ENCODE data around the gene AGBL5.
A peak's percentile ranks its signal among the peaks of the same experiment; 100 is the strongest.

AGBL5 gene

DNA sequence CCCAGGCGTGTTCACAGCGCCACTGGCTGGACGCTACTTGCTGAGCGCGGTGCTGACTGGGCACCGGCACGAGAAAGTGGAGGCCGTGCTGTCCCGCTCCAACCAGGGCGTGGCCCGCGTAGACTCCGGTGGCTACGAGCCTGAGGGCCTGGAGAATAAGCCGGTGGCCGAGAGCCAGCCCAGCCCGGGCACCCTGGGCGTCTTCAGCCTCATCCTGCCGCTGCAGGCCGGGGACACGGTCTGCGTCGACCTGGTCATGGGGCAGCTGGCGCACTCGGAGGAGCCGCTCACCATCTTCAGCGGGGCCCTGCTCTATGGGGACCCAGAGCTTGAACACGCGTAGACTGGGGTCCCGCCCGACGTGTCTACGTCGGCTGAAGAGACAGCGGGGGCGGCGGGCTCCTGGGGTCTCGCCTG is 34.2 kb downstream of the AGBL5 start (continued):
- TF ChIP-seq, protein P1, sequence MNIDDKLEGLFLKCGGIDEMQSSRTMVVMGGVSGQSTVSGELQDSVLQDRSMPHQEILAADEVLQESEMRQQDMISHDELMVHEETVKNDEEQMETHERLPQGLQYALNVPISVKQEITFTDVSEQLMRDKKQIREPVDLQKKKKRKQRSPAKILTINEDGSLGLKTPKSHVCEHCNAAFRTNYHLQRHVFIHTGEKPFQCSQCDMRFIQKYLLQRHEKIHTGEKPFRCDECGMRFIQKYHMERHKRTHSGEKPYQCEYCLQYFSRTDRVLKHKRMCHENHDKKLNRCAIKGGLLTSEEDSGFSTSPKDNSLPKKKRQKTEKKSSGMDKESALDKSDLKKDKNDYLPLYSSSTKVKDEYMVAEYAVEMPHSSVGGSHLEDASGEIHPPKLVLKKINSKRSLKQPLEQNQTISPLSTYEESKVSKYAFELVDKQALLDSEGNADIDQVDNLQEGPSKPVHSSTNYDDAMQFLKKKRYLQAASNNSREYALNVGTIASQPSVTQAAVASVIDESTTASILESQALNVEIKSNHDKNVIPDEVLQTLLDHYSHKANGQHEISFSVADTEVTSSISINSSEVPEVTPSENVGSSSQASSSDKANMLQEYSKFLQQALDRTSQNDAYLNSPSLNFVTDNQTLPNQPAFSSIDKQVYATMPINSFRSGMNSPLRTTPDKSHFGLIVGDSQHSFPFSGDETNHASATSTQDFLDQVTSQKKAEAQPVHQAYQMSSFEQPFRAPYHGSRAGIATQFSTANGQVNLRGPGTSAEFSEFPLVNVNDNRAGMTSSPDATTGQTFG (tag by site-specific recombination; IDR thresholded peaks at IDR 0.05; ENCODE audit: borderline replicate concordance), result no peak
- no peak for TF ChIP-seq ZNF660 (tag by site-specific recombination; IDR thresholded peaks at IDR 0.05)
- no peak for TF ChIP-seq EGR2 (tag by site-specific recombination; IDR thresholded peaks at IDR 0.05; ENCODE audit: low read depth)
- TF ChIP-seq, protein P2, sequence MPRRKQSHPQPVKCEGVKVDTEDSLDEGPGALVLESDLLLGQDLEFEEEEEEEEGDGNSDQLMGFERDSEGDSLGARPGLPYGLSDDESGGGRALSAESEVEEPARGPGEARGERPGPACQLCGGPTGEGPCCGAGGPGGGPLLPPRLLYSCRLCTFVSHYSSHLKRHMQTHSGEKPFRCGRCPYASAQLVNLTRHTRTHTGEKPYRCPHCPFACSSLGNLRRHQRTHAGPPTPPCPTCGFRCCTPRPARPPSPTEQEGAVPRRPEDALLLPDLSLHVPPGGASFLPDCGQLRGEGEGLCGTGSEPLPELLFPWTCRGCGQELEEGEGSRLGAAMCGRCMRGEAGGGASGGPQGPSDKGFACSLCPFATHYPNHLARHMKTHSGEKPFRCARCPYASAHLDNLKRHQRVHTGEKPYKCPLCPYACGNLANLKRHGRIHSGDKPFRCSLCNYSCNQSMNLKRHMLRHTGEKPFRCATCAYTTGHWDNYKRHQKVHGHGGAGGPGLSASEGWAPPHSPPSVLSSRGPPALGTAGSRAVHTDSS (tag by site-specific recombination; IDR thresholded peaks at IDR 0.05), result no peak
- TF ChIP-seq ZSCAN16 (tag by site-specific recombination; IDR thresholded peaks at IDR 0.05), result no peak
- TF ChIP-seq KLF7 (tag by site-specific recombination; IDR thresholded peaks at IDR 0.05; ENCODE audit: borderline replicate concordance), result peak; percentile 74
- TF ChIP-seq, protein P3, sequence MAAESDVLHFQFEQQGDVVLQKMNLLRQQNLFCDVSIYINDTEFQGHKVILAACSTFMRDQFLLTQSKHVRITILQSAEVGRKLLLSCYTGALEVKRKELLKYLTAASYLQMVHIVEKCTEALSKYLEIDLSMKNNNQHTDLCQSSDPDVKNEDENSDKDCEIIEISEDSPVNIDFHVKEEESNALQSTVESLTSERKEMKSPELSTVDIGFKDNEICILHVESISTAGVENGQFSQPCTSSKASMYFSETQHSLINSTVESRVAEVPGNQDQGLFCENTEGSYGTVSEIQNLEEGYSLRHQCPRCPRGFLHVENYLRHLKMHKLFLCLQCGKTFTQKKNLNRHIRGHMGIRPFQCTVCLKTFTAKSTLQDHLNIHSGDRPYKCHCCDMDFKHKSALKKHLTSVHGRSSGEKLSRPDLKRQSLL (tag by site-specific recombination; IDR thresholded peaks at IDR 0.05), result no peak
- TF ChIP-seq, protein P4, sequence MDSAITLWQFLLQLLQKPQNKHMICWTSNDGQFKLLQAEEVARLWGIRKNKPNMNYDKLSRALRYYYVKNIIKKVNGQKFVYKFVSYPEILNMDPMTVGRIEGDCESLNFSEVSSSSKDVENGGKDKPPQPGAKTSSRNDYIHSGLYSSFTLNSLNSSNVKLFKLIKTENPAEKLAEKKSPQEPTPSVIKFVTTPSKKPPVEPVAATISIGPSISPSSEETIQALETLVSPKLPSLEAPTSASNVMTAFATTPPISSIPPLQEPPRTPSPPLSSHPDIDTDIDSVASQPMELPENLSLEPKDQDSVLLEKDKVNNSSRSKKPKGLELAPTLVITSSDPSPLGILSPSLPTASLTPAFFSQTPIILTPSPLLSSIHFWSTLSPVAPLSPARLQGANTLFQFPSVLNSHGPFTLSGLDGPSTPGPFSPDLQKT (IDR thresholded peaks at IDR 0.05; ENCODE audit: borderline replicate concordance, low read depth, low read length), result no peak

DNA sequence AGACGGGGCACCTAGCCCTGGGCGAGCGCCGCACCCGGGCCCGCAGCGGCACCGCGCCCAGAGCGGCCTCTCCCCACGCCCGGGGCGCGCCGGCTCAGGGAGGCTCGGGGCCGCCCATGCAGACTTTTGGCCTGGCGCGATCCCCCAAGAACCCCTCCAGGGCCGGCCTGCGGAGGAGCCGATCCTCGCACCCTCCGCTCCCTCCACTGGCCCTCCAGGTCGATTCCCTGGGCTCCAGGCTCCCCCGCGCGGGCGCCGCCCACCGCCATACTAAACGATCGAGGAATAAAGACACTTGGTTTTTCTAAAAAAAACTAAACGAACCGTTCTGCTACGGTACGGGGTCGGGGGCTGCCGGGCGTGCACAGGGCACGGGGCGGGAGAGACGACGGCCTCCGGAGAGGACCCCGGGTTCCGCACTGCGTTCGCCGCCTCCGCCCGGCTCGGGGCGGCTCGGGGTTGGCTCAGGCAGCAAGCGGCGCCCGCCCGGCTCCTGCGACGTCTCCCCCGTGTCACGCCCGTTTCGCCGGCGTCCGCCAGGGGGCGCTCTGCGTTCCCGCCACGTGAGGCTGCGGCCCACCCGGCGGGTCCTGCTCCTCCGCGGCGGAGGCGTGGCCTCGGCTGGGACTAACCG is 34.7 kb downstream of the AGBL5 start:
- CTCF ChIA-PET, result interaction anchor here (0.6 to 3.3 kb wide), 8 partner anchors 12 to 897 kb away, joined by 3 to 44 read pairs (median 4); no protein-coding TSS in a partner anchor
- H3K27ac ChIP-seq (ENCODE audit: extremely low read depth, low read depth, low read length), result peak overlapping the region; percentile 72
- peak overlapping the region; percentile 46 for H3K4me3 ChIP-seq (ENCODE audit: low read depth, low read length)
- no peaks in the 10 kb centered on the region for H3K9me3 ChIP-seq (ENCODE audit: control insufficient read depth, insufficient read depth, low read depth, low read length)
- POLR2A ChIA-PET, result interaction anchor here (0.8 to 2.8 kb wide), 4 partner anchors 10 to 124 kb away, joined by 3 to 11 read pairs (median 5); partner anchors contain the start of genes AGBL5 and OST4
- peaks cover 8% of the 10 kb centered on the region for H3K4me1 ChIP-seq (ENCODE audit: control insufficient read depth, insufficient read depth, low read length)
- peaks cover 0 to 7% of the 10 kb centered on the region in 2 experiments; a peak in 1 of 3 replicates for H3K36me3 ChIP-seq (ENCODE audit: control insufficient read depth in 2 of 2, insufficient read depth in 1 of 2, low read length in 2 of 2)
- peak; percentile 82 for TF ChIP-seq ZSCAN30 (tag by site-specific recombination; IDR thresholded peaks at IDR 0.05)
- no peak for TF ChIP-seq ZFP3 (tag by site-specific recombination; IDR thresholded peaks at IDR 0.05; ENCODE audit: low read depth)
- TF ChIP-seq SP2 (tag by site-specific recombination; IDR thresholded peaks at IDR 0.05), result 0 out of 2 replicates have a peak, but pooled peaks have one; percentile 12
- no peak for TF ChIP-seq ZNF639 (tag by site-specific recombination; IDR thresholded peaks at IDR 0.05)
- TF ChIP-seq ZNF146 (tag by site-specific recombination; IDR thresholded peaks at IDR 0.05), result no peak
- TF ChIP-seq ZNF132 (tag by site-specific recombination; IDR thresholded peaks at IDR 0.05; ENCODE audit: borderline replicate concordance), result no peak
- peak; percentile 64; the same call in 1 of the 2 replicates for TF ChIP-seq ZNF398 (tag by site-specific recombination; IDR thresholded peaks at IDR 0.05)
- no peak for TF ChIP-seq ZNF843 (tag by site-specific recombination; IDR thresholded peaks at IDR 0.05)
- TF ChIP-seq ZFP69B (tag by site-specific recombination; IDR thresholded peaks at IDR 0.05), result no peak
- peak; percentile 82; the same call in 1 of the 2 replicates for TF ChIP-seq ZNF335 (tag by site-specific recombination; conservative IDR thresholded peaks at IDR 0.05)
- no peak for TF ChIP-seq ZBTB1 (tag by site-specific recombination; IDR thresholded peaks at IDR 0.05)
- TF ChIP-seq ZNF174 (tag by site-specific recombination; IDR thresholded peaks at IDR 0.05), result no peak
- peak; percentile 90 for TF ChIP-seq ZBTB8A (tag by site-specific recombination; IDR thresholded peaks at IDR 0.05)
- TF ChIP-seq ZNF701 (tag by site-specific recombination; IDR thresholded peaks at IDR 0.05), result no peak
- TF ChIP-seq, protein P5, sequence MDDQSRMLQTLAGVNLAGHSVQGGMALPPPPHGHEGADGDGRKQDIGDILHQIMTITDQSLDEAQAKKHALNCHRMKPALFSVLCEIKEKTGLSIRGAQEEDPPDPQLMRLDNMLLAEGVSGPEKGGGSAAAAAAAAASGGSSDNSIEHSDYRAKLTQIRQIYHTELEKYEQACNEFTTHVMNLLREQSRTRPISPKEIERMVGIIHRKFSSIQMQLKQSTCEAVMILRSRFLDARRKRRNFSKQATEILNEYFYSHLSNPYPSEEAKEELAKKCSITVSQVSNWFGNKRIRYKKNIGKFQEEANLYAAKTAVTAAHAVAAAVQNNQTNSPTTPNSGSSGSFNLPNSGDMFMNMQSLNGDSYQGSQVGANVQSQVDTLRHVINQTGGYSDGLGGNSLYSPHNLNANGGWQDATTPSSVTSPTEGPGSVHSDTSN (CRISPR knock-in tag; IDR thresholded peaks at IDR 0.05), result peak; percentile 22

All from HEK293 (cell line).